ENCODE data around the gene MYO1E.
"Not testable (repeated sequence)": the region's sequence is repeated elsewhere in the genome, so short reads cannot be mapped to it uniquely, and the experiment has no call there.

MYO1E gene

DNA sequence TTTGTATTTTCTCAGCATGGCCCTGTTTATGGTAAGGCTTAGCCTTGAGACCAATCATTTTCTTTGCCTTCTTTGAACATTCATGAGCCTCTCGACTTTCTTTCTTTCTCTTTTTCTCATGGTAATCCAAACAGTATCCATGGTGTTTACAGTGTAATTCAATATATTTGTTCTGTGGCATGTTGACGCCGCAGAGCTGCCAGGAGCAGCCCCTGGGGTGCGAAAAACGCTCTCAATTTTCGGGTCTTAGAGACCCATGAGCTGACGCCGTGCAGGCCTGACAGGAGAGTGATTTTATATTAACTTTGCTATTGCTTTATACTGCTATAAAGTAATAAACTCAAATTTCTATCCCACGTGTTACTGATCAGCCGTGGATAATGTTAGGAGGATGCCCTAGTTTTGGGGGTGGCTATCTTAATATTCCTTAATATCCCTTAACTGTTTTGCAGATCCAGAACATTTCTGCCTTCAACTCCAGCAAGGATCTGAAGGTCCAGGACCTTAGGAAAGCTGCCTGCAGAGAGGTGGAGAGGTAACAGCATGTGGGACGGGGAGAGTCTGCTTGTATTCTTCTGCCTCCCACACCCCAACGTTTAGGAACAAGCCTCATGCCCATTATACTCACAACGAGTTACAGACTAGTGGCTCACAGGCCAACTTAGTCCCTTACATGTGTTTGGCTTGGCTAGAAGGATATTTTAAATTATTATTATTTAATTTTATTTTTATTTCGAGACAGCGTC is 29.3 kb upstream of the MYO1E start:
- TF ChIP-seq, protein P1, sequence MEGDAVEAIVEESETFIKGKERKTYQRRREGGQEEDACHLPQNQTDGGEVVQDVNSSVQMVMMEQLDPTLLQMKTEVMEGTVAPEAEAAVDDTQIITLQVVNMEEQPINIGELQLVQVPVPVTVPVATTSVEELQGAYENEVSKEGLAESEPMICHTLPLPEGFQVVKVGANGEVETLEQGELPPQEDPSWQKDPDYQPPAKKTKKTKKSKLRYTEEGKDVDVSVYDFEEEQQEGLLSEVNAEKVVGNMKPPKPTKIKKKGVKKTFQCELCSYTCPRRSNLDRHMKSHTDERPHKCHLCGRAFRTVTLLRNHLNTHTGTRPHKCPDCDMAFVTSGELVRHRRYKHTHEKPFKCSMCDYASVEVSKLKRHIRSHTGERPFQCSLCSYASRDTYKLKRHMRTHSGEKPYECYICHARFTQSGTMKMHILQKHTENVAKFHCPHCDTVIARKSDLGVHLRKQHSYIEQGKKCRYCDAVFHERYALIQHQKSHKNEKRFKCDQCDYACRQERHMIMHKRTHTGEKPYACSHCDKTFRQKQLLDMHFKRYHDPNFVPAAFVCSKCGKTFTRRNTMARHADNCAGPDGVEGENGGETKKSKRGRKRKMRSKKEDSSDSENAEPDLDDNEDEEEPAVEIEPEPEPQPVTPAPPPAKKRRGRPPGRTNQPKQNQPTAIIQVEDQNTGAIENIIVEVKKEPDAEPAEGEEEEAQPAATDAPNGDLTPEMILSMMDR (IDR thresholded peaks at IDR 0.05; ENCODE audit: insufficient read depth, low read length, poor library complexity, severe bottlenecking): no peak
- no peaks in the 10 kb centered on the region for H3K36me3 ChIP-seq (ENCODE audit: control insufficient read depth, insufficient read depth, low read length)
- DNase-seq (ENCODE audit: extremely low read depth, insufficient read length): no peak
- H3K4me3 ChIP-seq (replicated peaks; ENCODE audit: low read depth, low read length): no peak overlapping the region
- H3K27me3 ChIP-seq (replicated peaks; ENCODE audit: control insufficient read depth, insufficient read depth, low read length): no peaks in the 10 kb centered on the region

DNA sequence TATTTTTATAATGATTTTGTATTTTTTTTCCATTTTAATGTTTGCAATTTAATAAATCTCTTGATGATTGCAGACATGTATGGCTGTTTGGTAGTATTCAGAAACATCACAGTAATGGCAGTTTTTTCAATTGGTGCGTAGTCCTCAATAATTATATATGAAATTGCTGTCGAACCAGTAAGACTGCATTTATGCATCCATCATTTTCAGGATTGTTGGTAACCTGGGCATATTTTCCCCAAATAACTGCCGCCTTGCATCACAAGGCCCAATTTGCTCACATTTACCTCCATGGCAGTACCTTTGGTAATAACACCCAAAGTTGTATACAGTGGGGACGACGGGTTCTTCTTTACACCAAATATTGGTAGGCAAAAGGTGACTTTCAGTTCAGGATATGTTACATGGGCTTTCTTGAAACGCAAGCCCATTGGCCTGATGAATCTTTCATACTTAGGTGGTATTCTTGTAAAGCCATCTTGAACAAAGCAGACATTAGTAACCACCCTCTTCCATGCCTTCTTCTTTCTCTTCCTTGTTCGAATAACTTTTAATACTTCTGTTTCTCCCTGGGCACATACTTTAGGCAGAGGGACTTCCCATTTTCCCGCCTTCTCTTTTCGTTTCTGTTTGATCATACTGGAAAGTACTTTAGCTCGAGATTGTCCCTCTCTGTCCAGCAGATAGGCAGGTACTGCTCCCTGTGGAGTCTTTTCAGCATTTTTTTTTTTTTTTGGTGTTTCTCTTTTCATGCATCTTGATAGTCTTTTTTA is 28.6 kb upstream of the MYO1E start:
- not testable (repeated sequence) for H3K27me3 ChIP-seq (replicated peaks; ENCODE audit: control insufficient read depth, insufficient read depth, low read length); H3K36me3 ChIP-seq (ENCODE audit: control insufficient read depth, insufficient read depth, low read length); DNase-seq (ENCODE audit: extremely low read depth, insufficient read length); H3K4me3 ChIP-seq (replicated peaks; ENCODE audit: low read depth, low read length)

DNA sequence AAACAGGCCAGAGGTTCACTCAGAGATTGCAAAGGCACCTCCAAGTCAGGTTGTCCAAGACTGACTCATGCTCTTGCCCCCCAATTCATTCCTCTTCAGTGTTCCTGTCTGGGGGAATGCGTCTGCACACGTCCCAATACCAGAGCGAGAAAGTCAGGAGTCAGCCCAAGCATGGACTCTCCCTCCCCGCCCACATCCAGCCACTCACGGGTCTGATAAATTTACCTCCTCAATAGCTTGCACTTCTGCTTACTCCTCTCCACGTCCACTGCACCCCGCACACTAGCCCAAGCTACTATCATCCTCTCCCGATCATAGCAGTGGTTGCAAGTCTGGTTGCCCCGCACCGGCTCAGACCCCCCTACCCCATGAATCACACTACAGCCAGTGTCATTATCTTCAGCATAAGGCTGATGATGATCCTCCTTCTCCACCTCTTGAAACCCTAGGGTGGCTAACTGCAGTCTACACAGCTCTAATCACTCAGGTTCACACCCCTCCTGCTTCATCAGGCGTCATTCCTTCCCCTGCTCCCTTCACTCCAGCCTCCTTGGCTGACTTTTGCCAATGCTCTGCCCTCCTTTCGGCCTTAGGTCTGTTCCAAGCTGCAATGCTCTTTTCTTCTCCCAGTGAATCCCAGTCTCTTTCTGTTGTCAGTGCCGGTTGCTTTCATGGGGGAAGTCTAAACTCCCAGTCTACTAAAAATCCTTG is 27.6 kb upstream of the MYO1E start:
- Histone ChIP-seq H3K4me3 (replicated peaks; ENCODE audit: low read depth, low read length) (no peak overlapping the region), H3K36me3 (ENCODE audit: control insufficient read depth, insufficient read depth, low read length) (no peaks in the 10 kb centered on the region), H3K27me3 (replicated peaks; ENCODE audit: control insufficient read depth, insufficient read depth, low read length) (no peaks in the 10 kb centered on the region)
- TF ChIP-seq, protein P1 (IDR thresholded peaks at IDR 0.05; ENCODE audit: insufficient read depth, low read length, poor library complexity, severe bottlenecking): no peak
- peak; percentile 34 for DNase-seq (ENCODE audit: extremely low read depth, insufficient read length)

DNA sequence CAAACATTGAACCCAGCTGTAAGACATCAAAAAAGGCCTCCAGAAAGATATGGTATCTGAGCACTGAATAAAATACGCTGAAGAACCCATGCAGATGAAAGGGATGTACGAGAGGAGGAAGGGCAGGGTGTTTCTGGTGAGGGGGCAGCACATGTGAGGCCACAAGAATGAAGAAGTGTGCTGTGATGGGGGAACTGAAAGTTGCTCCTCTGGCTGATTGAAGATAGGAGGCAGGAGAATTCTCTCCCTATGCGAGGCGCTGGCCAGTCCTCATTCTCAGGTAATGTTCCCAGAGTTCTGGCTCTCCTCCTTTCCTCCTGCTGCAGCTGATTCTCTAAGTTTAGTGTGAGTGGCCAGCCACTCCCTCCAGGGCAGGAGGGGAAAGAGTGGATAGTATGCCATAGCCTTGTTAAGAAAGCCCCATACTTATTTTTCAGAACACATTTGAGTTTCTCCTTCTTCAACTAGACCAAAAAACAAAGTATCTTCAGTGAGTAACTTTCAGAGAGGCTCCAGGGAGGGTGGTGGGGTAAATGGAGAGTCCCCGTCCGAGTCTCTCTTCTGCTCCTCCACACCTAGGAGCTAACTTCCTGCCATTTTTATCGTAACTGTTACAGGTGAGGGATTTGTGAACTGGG is 26.9 kb upstream of the MYO1E start:
- DNase-seq (ENCODE audit: extremely low read depth, insufficient read length): peak; percentile 56
- Histone ChIP-seq H3K36me3 (ENCODE audit: control insufficient read depth, insufficient read depth, low read length) (no peaks in the 10 kb centered on the region), H3K27me3 (replicated peaks; ENCODE audit: control insufficient read depth, insufficient read depth, low read length) (no peaks in the 10 kb centered on the region), H3K4me3 (replicated peaks; ENCODE audit: low read depth, low read length) (peak overlapping the region; percentile 30; the same call in 1 of the 2 replicates)
- TF ChIP-seq, protein P1 (IDR thresholded peaks at IDR 0.05; ENCODE audit: insufficient read depth, low read length, poor library complexity, severe bottlenecking): no peak

DNA sequence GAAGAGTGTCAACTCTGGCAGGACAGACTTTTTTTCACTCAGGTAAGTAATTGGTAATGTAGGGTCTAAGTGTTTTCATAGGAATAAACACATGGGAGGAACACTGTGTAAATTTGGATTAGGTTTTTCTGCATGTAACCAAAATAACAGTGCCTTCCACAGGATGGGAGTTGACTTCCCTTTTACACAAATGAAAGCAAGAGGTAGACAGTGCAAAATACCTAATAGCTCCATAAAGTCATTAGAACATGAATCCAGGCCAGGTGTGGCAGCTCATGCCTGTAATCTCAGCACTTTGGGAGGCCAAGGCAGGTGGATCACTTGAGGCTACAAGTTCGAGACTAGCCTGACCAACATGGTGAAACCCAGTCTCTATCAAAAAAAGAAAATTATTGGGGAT is 25.5 kb upstream of the MYO1E start:
- Histone ChIP-seq H3K27me3 (replicated peaks; ENCODE audit: control insufficient read depth, insufficient read depth, low read length) (no peaks in the 10 kb centered on the region), H3K4me3 (replicated peaks; ENCODE audit: low read depth, low read length) (no peak overlapping the region), H3K36me3 (ENCODE audit: control insufficient read depth, insufficient read depth, low read length) (no peaks in the 10 kb centered on the region)
- TF ChIP-seq, protein P1 (IDR thresholded peaks at IDR 0.05; ENCODE audit: insufficient read depth, low read length, poor library complexity, severe bottlenecking): no peak
- DNase-seq (ENCODE audit: extremely low read depth, insufficient read length): no peak
